GM19438 (cell line): ENCODE measurements around the gene RIPK3.
"Not testable (repeated sequence)": the region's sequence is repeated elsewhere in the genome, so short reads cannot be mapped to it uniquely, and the experiment has no call there.

Experiments
- ATAC-seq: cut with Tn5 transposase; IDR thresholded peaks from one replicate; pipeline ENCODE4 v1.9.1; 2021; ENCODE audit warnings: low read depth; ENCODE audit not compliant: unreplicated experiment

The RIPK3 gene

GRCh38 chr14:24339284-24340151 lies at the start of gene RIPK3:
Gene RIPK3 (minus strand): TSS chr14:24339991. CDS start chr14:24339826, 165 bp downstream.
- ATAC-seq: peak; percentile 96

- ATAC-seq: no peak
These were observed 49.5 kb upstream of the RIPK3 start for GRCh38 chr14:24389226-24389848.

- no peak for ATAC-seq
These were observed 48.8 kb upstream of the RIPK3 start for GRCh38 chr14:24388474-24389179.

- not testable (repeated sequence) for ATAC-seq
These were observed 47.8 kb upstream of the RIPK3 start for GRCh38 chr14:24387579-24387978.

- ATAC-seq: no peak
These were observed 47.2 kb upstream of the RIPK3 start for GRCh38 chr14:24387009-24387345.

- no peak for ATAC-seq
These were observed 45.7 kb upstream of the RIPK3 start for GRCh38 chr14:24385524-24385923.

- no peak for ATAC-seq
These were observed 44.4 kb upstream of the RIPK3 start for GRCh38 chr14:24384169-24384568.

GRCh38 chr14:24382064-24382371 lies 42.2 kb upstream of the RIPK3 start:
- ATAC-seq: no peak

- ATAC-seq: no peak
These were observed 41.7 kb upstream of the RIPK3 start for GRCh38 chr14:24381363-24382063.

- ATAC-seq: no peak
These were observed 40.3 kb upstream of the RIPK3 start for GRCh38 chr14:24379907-24380730.

- no peak for ATAC-seq
These were observed 39.5 kb upstream of the RIPK3 start for GRCh38 chr14:24378981-24379906.

- no peak for ATAC-seq
These were observed 38.5 kb upstream of the RIPK3 start for GRCh38 chr14:24378327-24378726.

GRCh38 chr14:24377657-24378056 lies 37.9 kb upstream of the RIPK3 start:
- ATAC-seq: no peak

- no peak for ATAC-seq
These were observed 37.3 kb upstream of the RIPK3 start for GRCh38 chr14:24377126-24377525.

GRCh38 chr14:24376448-24377070 lies 36.8 kb upstream of the RIPK3 start:
- ATAC-seq: no peak

- ATAC-seq: no peak
These were observed 33.1 kb upstream of the RIPK3 start for GRCh38 chr14:24372701-24373416.

- ATAC-seq: not testable (repeated sequence)
These were observed 31.8 kb upstream of the RIPK3 start for GRCh38 chr14:24371605-24372004.

- ATAC-seq: no peak
These were observed 31.0 kb upstream of the RIPK3 start for GRCh38 chr14:24370748-24371147.
